ENCODE measurements around the gene DLG2.

- TF ChIP-seq CTCF (conservative IDR thresholded peaks at IDR 0.05 in 1 of 2, IDR thresholded peaks at IDR 0.05 in 1 of 2; ENCODE audit: extremely low read depth in 1 of 2, insufficient read depth in 1 of 2, low read depth in 1 of 2, low read length in 2 of 2), result no peak
- TF ChIP-seq EZH2 (IDR thresholded peaks at IDR 0.05; ENCODE audit: borderline replicate concordance, low read length), result no peak
Observed at GRCh38 chr11:84901991-84902390, 725.2 kb downstream of the DLG2 start.
